IMR-90 (cell line): ENCODE results near the gene CLEC20A. TPM values are rescaled to one million over a fixed set of nuclear protein-coding genes. Genes with fewer than 3 reads are reported as not detected.

Experiments
- ATAC-seq: fragments of 200-7000 bp; cut with Tn5 transposase; 2 replicates; pipeline ENCODE4 v1.9.1; 2020; ENCODE audit warnings: low read depth, mild to moderate bottlenecking, moderate library complexity
- BruUV-seq: library from RNA; stranded (reverse); fragments of 400-500 nt; replicated peaks from 2 replicates; lab custom pipeline; 2021; lab: Mats Ljungman, UMichigan
- CTCF ChIA-PET: fragments of 300-600 bp; formaldehyde crosslinking; extraction: SDS; loops from one replicate; lab custom pipeline; 2021; ENCODE audit warnings: antibody characterized with exemption; lab: Yijun Ruan, JAX
- POLR2A ChIA-PET: fragments of 300-600 bp; sonication (Branson Sonifier 250); formaldehyde crosslinking; loops from one replicate; lab custom pipeline; 2022; ENCODE audit warnings: antibody characterized with exemption; ENCODE audit not compliant: unreplicated experiment; lab: Charles Lee
- DNase-seq: peaks from one replicate; pipeline ENCODE4 v3.0.0; 2013
- H2AFZ ChIP-seq: replicated peaks from 2 replicates; pipeline ENCODE3; 2013; ENCODE audit warnings: low read length, mild to moderate bottlenecking; ENCODE audit not compliant: poor library complexity
- H2AK5ac ChIP-seq: 2 replicates; pipeline ENCODE4 v1.6.1; 2013; ENCODE audit warnings: low read depth, low read length, inconsistent platforms
- H2AK9ac ChIP-seq: replicated peaks from 2 replicates; pipeline ENCODE3; 2013; ENCODE audit warnings: mild to moderate bottlenecking, low read depth, low read length, moderate library complexity; ENCODE audit not compliant: poor library complexity
- H2BK120ac ChIP-seq: 2 replicates; pipeline ENCODE4 v1.6.1; 2013; ENCODE audit warnings: low read depth, low read length, inconsistent platforms
- H2BK15ac ChIP-seq: 3 replicates; pipeline ENCODE4 v1.6.1; 2013; ENCODE audit warnings: low read depth, low read length, inconsistent platforms
- H2BK20ac ChIP-seq: 2 replicates; pipeline ENCODE4 v1.6.1; 2013; ENCODE audit warnings: low read depth, mild to moderate bottlenecking, inconsistent platforms, low read length, moderate library complexity
- H2BK5ac ChIP-seq: 2 replicates; pipeline ENCODE4 v1.6.1; 2013; ENCODE audit warnings: mild to moderate bottlenecking, low read depth, low read length, inconsistent platforms; ENCODE audit not compliant: poor library complexity, severe bottlenecking
- H3K14ac ChIP-seq: replicated peaks from 2 replicates; pipeline ENCODE4 v1.6.1; 2013; ENCODE audit warnings: low read depth, low read length, inconsistent platforms
- H3K18ac ChIP-seq: 2 replicates; pipeline ENCODE4 v1.6.1; 2013; ENCODE audit warnings: low read depth, low read length, control low read depth
- H3K23ac ChIP-seq: 2 replicates; pipeline ENCODE4 v1.6.1; 2013; ENCODE audit warnings: low read depth, low read length, inconsistent platforms
- H3K27ac ChIP-seq: 2 replicates; pipeline ENCODE4 v1.5.1; 2013; ENCODE audit warnings: mild to moderate bottlenecking, control low read depth, low read length; ENCODE audit not compliant: insufficient read depth
- H3K27me3 ChIP-seq: 2 replicates; pipeline ENCODE4 v1.6.1; 2013; ENCODE audit warnings: low read length; ENCODE audit not compliant: control insufficient read depth, insufficient read depth
- H3K36me3 ChIP-seq: 2 replicates; pipeline ENCODE4 v1.6.1; 2013; ENCODE audit warnings: low read length, mixed read lengths; ENCODE audit not compliant: control insufficient read depth, insufficient read depth
- H3K4ac ChIP-seq: 2 replicates; pipeline ENCODE4 v1.6.1; 2013; ENCODE audit warnings: low read depth, low read length, inconsistent platforms
- H3K4me1 ChIP-seq: 2 replicates; pipeline ENCODE4 v1.6.1; 2013; ENCODE audit warnings: low read length, mixed read lengths; ENCODE audit not compliant: control insufficient read depth, insufficient read depth
- H3K4me2 ChIP-seq: 2 replicates; pipeline ENCODE4 v1.6.1; 2013; ENCODE audit warnings: low read depth, mild to moderate bottlenecking, control low read depth, low read length, moderate library complexity
- H3K4me3 ChIP-seq: 2 replicates; pipeline ENCODE4 v1.5.1; 2013; ENCODE audit warnings: low read depth, mild to moderate bottlenecking, control low read depth, low read length, moderate library complexity; ENCODE audit not compliant: insufficient read depth
- H3K56ac ChIP-seq: 2 replicates; pipeline ENCODE4 v1.6.1; 2013; ENCODE audit warnings: low read length, inconsistent platforms; ENCODE audit not compliant: insufficient read depth; ENCODE audit errors: extremely low read depth
- H3K79me1 ChIP-seq, 2 experiments: 2 replicates each; pipeline ENCODE4 v1.6.1; 2013; ENCODE audit warnings: low read length in 2 of 2, inconsistent platforms in 1 of 2, low read depth in 1 of 2
- H3K9ac ChIP-seq: 2 replicates; pipeline ENCODE4 v1.6.1; 2013; ENCODE audit warnings: low read depth, low read length, control low read depth
- H3K9me1 ChIP-seq: 2 replicates; pipeline ENCODE4 v1.6.1; 2013; ENCODE audit warnings: low read length, inconsistent platforms; ENCODE audit not compliant: insufficient read depth
- H3K9me3 ChIP-seq: 2 replicates; pipeline ENCODE4 v1.6.1; 2013; ENCODE audit warnings: low read length; ENCODE audit not compliant: control insufficient read depth, insufficient read depth
- H4K20me1 ChIP-seq: 2 replicates; pipeline ENCODE4 v1.6.1; 2013; ENCODE audit warnings: low read length, inconsistent platforms; ENCODE audit not compliant: insufficient read depth
- H4K5ac ChIP-seq: 2 replicates; pipeline ENCODE4 v1.6.1; 2013; ENCODE audit warnings: mild to moderate bottlenecking, low read depth, low read length, control low read depth
- H4K8ac ChIP-seq, 2 experiments: 2 replicates each; pipeline ENCODE4 v1.6.1; 2013; ENCODE audit warnings: low read depth in 2 of 2, low read length in 2 of 2, control low read depth in 1 of 2, inconsistent platforms in 1 of 2
- H4K91ac ChIP-seq: 2 replicates; pipeline ENCODE4 v1.6.1; 2013; ENCODE audit warnings: low read depth, low read length, inconsistent platforms; ENCODE audit not compliant: insufficient read depth
- BHLHE40 ChIP-seq: fragments of 150-350 bp; IDR thresholded peaks from 2 replicates; pipeline ENCODE4 v1.6.1; 2016; ENCODE audit warnings: mild to moderate bottlenecking, low read depth, low read length
- CEBPB ChIP-seq: IDR thresholded peaks from 2 replicates; pipeline ENCODE4 v1.6.1; 2012; ENCODE audit warnings: low read depth, low read length, improper control_type of control experiment
- CHD1 ChIP-seq: IDR thresholded peaks from 2 replicates; pipeline ENCODE4 v1.6.1; 2012; ENCODE audit warnings: low read depth, low read length, improper control_type of control experiment
- CTCF ChIP-seq: conservative IDR thresholded peaks from 2 replicates; pipeline ENCODE4 v1.5.1; 2012; ENCODE audit warnings: mild to moderate bottlenecking, low read depth, low read length, improper control_type of control experiment
- FOS ChIP-seq: fragments of 150-350 bp; IDR thresholded peaks from 2 replicates; pipeline ENCODE4 v1.6.1; 2016; ENCODE audit warnings: low read depth, low read length
- MAFK ChIP-seq: IDR thresholded peaks from 2 replicates; pipeline ENCODE4 v1.6.1; 2012; ENCODE audit warnings: low read depth, low read length, improper control_type of control experiment
- MAZ ChIP-seq: IDR thresholded peaks from 2 replicates; pipeline ENCODE4 v1.6.1; 2012; ENCODE audit warnings: low read depth, mild to moderate bottlenecking, low read length, improper control_type of control experiment, moderate library complexity, borderline replicate concordance
- MXI1 ChIP-seq: IDR thresholded peaks from 2 replicates; pipeline ENCODE4 v1.6.1; 2012; ENCODE audit warnings: low read depth, mild to moderate bottlenecking, low read length, moderate library complexity, borderline replicate concordance
- NFE2L2 ChIP-seq: fragments of 150-350 bp; IDR thresholded peaks from 2 replicates; pipeline ENCODE4 v1.6.1; 2016; ENCODE audit warnings: low read depth, mild to moderate bottlenecking, low read length
- POLR2A ChIP-seq: IDR thresholded peaks from 2 replicates; pipeline ENCODE4 v1.6.1; 2012; ENCODE audit warnings: mild to moderate bottlenecking, low read depth, low read length
- RAD21 ChIP-seq: IDR thresholded peaks from 2 replicates; pipeline ENCODE4 v1.6.1; 2012; ENCODE audit warnings: low read length, improper control_type of control experiment
- RCOR1 ChIP-seq: IDR thresholded peaks from 2 replicates; pipeline ENCODE4 v1.6.1; 2012; ENCODE audit warnings: mild to moderate bottlenecking, low read length, improper control_type of control experiment; ENCODE audit not compliant: insufficient replicate concordance
- RFX5 ChIP-seq: IDR thresholded peaks from 2 replicates; pipeline ENCODE4 v1.8.0; 2012; ENCODE audit warnings: low read depth, mild to moderate bottlenecking, low read length, moderate library complexity
- SMC3 ChIP-seq: fragments of 150-350 bp; IDR thresholded peaks from 2 replicates; pipeline ENCODE4 v1.6.1; 2016; ENCODE audit warnings: low read depth, mild to moderate bottlenecking, antibody characterized with exemption, low read length, moderate library complexity
- WGBS, 2 experiments: methylation state at CpG; one replicate each; pipeline versions ENCODE4 v1.1.5 to v1.1.7; 2013; ENCODE audit warnings: missing lambda C conversion rate in 2 of 2; ENCODE audit not compliant: insufficient read length in 1 of 2; ENCODE audit errors: extremely low coverage in 2 of 2; 5-methylcytosine and 5-hydroxymethylcytosine counted together
- dilution Hi-C: fragments of 300-500 bp; cut with HindIII; formaldehyde crosslinking; loops from one replicate; pipeline ENCODE4 v1.14.3; 2018; ENCODE audit warnings: low sequenced_read_pairs; ENCODE audit not compliant: unreplicated experiment
- in situ Hi-C: fragments of 300-500 bp; cut with MboI; formaldehyde crosslinking; loops from 3 replicates; pipeline ENCODE4 v1.14.3; 2019; ENCODE audit warnings: low sequenced_read_pairs, inconsistent platforms, mixed read lengths
- intact Hi-C: fragments of 100-400 bp; cut with micrococcal nuclease; formaldehyde crosslinking; loops from 2 replicates; pipeline ENCODE4 v1.10.0; 2022
- polyA plus RNA-seq, 3 experiments: library from polyadenylated mRNA; depleted of rRNA; stranded (reverse); fragments of >200 nt; gene quantifications; 2 replicates each; pipeline ENCODE4 v1.2.3, GENCODE V29; 2012; ENCODE audit warnings: low replicate concordance in 1 of 3
- total RNA-seq: library from RNA; depleted of rRNA; stranded (reverse); fragments of >200 nt; gene quantifications from 2 replicates; pipeline ENCODE4 v1.2.3, GENCODE V29; 2012
- TF ChIP-seq, protein P1 (sequence below): fragments of 150-350 bp; IDR thresholded peaks from 2 replicates; pipeline ENCODE4 v1.6.1; 2016; ENCODE audit warnings: low read depth, mild to moderate bottlenecking, low read length, moderate library complexity, borderline replicate concordance
- TF ChIP-seq, protein P2 (sequence below): fragments of 150-350 bp; IDR thresholded peaks from 2 replicates; pipeline ENCODE4 v1.6.1; 2017; ENCODE audit warnings: mild to moderate bottlenecking, antibody characterized with exemption, low read length, low read depth

Gene CLEC20A
- total and polyA plus RNA-seq, 2 of the 4 experiments (the other 2 are of a cell fraction) = not detected

DNA sequence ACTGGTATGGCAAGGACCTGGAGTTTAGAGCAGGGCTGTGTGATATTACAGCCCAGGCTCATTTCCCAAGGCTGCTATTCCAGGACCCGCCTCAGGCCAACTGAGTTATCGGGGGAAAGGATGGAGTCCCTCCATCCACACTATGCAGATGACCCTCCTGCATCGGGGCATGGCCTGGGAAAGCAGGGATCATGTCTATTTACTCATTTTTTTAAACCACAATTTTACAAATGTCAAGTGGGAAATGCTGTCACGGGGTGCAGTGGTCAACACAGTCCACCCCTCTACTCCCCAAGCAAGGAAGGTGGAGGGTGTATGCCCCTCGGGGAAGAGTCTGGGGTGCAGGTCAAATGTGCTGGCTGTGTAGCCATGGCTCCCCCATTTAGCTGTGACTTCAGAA lies 6.1 kb upstream of the CLEC20A start:
- Histone ChIP-seq H2BK5ac (no peak overlapping the region), H3K14ac (no peak overlapping the region), H4K8ac (no peak overlapping the region), H3K18ac (no peak overlapping the region), H4K5ac (no peak overlapping the region), H3K4me3 (no peak overlapping the region), H2BK20ac (no peak overlapping the region), H3K4ac (no peak overlapping the region), H3K27ac (no peak overlapping the region), H3K9ac (no peak overlapping the region), H4K20me1 (no peaks in the 10 kb centered on the region), H2BK120ac (no peak overlapping the region), H3K23ac (no peak overlapping the region), H4K91ac (no peak overlapping the region), H2AK5ac (no peak overlapping the region), H3K79me1 (no peaks in the 10 kb centered on the region), H3K4me1 (no peaks in the 10 kb centered on the region), H2BK15ac (no peak overlapping the region), H3K56ac (no peak overlapping the region), H3K9me1 (peaks cover 4% of the 10 kb centered on the region; the same call in 1 of the 2 replicates), H2AK9ac (no peak overlapping the region), H3K4me2 (no peak overlapping the region), H3K36me3 (no peaks in the 10 kb centered on the region), H3K27me3 (peaks cover 5% of the 10 kb centered on the region; the same call in 1 of the 2 replicates), H2AFZ (no peak overlapping the region), H3K9me3 (no peaks in the 10 kb centered on the region)
- DNase-seq = no peak
- ATAC-seq = no peak
- dilution Hi-C loops = no loop called here
- intact Hi-C loops = loop anchor here (5.0 to 10.0 kb wide), 2 partner anchors 191 to 478 kb away; no protein-coding TSS in a partner anchor
- no TSS peak for BruUV-seq
- ChIA-PET CTCF (interaction anchor here (1.6 to 1.9 kb wide), 2 partner anchors 194 to 203 kb away, joined by 6 to 14 read pairs; no protein-coding TSS in a partner anchor), POLR2A (no interaction called here)
- WGBS, 2 experiments = no CpG with 5 or more reads among the region's 5 CpGs
- no peak for TF ChIP-seq MXI1
- TF ChIP-seq, protein P1, sequence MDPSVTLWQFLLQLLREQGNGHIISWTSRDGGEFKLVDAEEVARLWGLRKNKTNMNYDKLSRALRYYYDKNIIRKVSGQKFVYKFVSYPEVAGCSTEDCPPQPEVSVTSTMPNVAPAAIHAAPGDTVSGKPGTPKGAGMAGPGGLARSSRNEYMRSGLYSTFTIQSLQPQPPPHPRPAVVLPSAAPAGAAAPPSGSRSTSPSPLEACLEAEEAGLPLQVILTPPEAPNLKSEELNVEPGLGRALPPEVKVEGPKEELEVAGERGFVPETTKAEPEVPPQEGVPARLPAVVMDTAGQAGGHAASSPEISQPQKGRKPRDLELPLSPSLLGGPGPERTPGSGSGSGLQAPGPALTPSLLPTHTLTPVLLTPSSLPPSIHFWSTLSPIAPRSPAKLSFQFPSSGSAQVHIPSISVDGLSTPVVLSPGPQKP = no peak
- no peak for TF ChIP-seq FOS
- no peak for TF ChIP-seq CHD1
- TF ChIP-seq, protein P2, sequence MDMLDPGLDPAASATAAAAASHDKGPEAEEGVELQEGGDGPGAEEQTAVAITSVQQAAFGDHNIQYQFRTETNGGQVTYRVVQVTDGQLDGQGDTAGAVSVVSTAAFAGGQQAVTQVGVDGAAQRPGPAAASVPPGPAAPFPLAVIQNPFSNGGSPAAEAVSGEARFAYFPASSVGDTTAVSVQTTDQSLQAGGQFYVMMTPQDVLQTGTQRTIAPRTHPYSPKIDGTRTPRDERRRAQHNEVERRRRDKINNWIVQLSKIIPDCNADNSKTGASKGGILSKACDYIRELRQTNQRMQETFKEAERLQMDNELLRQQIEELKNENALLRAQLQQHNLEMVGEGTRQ = no peak
- no peak for TF ChIP-seq CEBPB
- TF ChIP-seq NFE2L2 = no peak
- no peak for TF ChIP-seq SMC3
- TF ChIP-seq MAZ = no peak
- no peak for TF ChIP-seq RFX5
- no peak for TF ChIP-seq MAFK
- TF ChIP-seq BHLHE40 = no peak
- TF ChIP-seq RCOR1 = no peak
- no peak for TF ChIP-seq CTCF
- no peak for TF ChIP-seq POLR2A
- no peak for TF ChIP-seq RAD21
- in situ Hi-C loops = loop anchor here (10.0 kb wide), 1 partner anchor 198 kb away; no protein-coding TSS in a partner anchor
